Keratinocyte (primary cell): ENCODE data around the gene TAOK2.
"Not testable (repeated sequence)": the region's sequence is repeated elsewhere in the genome, so short reads cannot be mapped to it uniquely, and the experiment has no call there.

Experiments used
- EZH2 ChIP-seq: IDR thresholded peaks from one replicate; pipeline ENCODE4 v1.6.1; 2012; ENCODE audit warnings: inconsistent platforms, mild to moderate bottlenecking, low read length, moderate library complexity
- TF ChIP-seq, protein P1 (sequence below), 3 experiments: IDR thresholded peaks in 1 of 3; conservative IDR thresholded peaks in 1 of 3; optimal IDR thresholded peaks in 1 of 3; 2 replicates in 2 of 3; 3 replicates in 1 of 3; pipeline versions ENCODE3 to v1.5.1; 2011; ENCODE audit warnings: low read length in 3 of 3, mild to moderate bottlenecking in 3 of 3, moderate library complexity in 2 of 3, control low read depth in 1 of 3, inconsistent platforms in 1 of 3; ENCODE audit not compliant: insufficient read depth in 2 of 3; ENCODE audit errors: extremely low read depth in 1 of 3

DNA sequence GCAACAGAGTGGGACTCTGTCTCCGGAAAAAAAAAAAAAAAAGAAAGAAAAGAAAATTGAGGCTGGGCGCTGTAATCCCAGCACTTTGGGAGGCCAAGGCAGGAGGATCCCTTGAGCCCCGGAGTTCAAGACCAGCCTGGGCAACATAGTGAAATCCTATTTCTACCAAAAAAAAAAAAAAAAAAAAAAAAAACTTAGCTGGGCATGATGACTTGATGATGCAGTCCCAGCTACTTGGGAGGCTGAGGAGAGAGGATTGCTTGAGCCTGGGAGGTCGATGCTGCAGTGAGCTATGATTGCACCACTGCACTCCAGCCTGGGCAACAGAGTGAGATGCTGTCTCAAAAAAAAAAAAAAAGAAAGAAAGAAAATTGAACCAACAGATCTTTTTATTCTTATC, 44.3 kb downstream of the TAOK2 start:
- TF ChIP-seq, protein P1, sequence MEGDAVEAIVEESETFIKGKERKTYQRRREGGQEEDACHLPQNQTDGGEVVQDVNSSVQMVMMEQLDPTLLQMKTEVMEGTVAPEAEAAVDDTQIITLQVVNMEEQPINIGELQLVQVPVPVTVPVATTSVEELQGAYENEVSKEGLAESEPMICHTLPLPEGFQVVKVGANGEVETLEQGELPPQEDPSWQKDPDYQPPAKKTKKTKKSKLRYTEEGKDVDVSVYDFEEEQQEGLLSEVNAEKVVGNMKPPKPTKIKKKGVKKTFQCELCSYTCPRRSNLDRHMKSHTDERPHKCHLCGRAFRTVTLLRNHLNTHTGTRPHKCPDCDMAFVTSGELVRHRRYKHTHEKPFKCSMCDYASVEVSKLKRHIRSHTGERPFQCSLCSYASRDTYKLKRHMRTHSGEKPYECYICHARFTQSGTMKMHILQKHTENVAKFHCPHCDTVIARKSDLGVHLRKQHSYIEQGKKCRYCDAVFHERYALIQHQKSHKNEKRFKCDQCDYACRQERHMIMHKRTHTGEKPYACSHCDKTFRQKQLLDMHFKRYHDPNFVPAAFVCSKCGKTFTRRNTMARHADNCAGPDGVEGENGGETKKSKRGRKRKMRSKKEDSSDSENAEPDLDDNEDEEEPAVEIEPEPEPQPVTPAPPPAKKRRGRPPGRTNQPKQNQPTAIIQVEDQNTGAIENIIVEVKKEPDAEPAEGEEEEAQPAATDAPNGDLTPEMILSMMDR (optimal IDR thresholded peaks at IDR 0.05 in 1 of 3, IDR thresholded peaks at IDR 0.05 in 1 of 3, conservative IDR thresholded peaks at IDR 0.05 in 1 of 3; ENCODE audit: extremely low read depth in 1 of 3, insufficient read depth in 2 of 3, low read length in 3 of 3): not testable (repeated sequence)
- TF ChIP-seq EZH2: not testable (repeated sequence)
